ENCODE measurements around the gene BTBD1. TPM values are rescaled to one million over a fixed set of nuclear protein-coding genes. Genes with fewer than 3 reads are reported as not detected.
A peak's percentile ranks its signal among the peaks of the same experiment; 100 is the strongest.

The BTBD1 gene
- 37.0 TPM for polyA plus RNA-seq (2012; ENCODE audit: insufficient read depth, insufficient read length, low read depth)

DNA sequence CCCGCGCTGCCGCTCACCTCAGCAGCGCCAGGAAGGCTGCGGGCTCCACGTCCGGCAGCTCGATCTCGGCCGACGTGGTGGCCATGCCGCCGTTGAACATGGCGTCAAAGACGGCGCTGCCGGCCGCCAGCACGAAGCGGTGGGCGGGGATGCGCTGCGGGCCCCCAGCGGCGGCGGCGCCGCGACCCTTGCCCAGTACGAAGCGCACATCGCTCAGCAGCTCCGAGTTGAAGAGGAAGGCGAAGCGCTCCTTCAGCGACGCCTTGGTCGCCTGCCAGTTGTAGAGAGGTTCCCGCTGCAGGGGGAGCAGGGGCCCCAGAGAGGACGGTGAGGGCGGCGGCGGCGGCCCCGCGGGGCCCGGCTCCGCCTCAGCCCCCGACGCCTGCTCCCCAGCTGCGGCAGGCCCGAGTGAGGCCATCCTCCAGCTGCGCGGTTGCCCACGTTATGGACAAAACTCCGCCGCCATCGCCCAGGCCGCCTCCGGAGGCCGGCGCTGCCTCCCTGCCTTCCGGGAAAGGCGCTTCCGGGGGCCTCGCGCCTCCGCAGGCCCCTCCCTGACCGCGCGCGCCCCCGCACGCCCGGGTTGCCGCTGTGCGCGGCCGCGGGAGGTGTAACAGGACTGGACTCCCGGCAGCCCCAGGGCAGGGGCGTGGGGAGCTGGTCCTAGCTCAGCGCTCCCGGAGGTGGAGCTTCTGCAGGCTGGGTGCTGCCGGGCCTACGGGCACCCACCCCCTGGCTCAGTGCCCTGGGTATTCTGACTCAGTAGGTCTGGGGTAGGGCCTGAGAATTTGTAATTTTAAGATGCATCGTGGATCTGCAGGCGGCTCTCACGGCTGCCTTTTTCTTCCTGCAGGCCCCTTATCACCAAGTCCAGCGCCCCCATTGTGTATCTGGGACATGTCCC lies at the start of gene BTBD1:
Gene BTBD1 (minus strand): TSS at position 519 of the 904 bp plus-strand sequence. CDS start 101 bp downstream, at position 418.
- Histone ChIP-seq H3K36me3 (peaks cover 21% of the 10 kb centered on the region), H3K9me3 (peaks cover 6% of the 10 kb centered on the region), H3K4me3 (ENCODE audit: low read depth, low read length) (peak within 1 kb of the TSS; percentile 100), H3K4me1 (no peaks in the 10 kb centered on the region), H3K27me3 (no peaks in the 10 kb centered on the region)
- peak; percentile 96 for DNase-seq
- TF ChIP-seq, protein P1, sequence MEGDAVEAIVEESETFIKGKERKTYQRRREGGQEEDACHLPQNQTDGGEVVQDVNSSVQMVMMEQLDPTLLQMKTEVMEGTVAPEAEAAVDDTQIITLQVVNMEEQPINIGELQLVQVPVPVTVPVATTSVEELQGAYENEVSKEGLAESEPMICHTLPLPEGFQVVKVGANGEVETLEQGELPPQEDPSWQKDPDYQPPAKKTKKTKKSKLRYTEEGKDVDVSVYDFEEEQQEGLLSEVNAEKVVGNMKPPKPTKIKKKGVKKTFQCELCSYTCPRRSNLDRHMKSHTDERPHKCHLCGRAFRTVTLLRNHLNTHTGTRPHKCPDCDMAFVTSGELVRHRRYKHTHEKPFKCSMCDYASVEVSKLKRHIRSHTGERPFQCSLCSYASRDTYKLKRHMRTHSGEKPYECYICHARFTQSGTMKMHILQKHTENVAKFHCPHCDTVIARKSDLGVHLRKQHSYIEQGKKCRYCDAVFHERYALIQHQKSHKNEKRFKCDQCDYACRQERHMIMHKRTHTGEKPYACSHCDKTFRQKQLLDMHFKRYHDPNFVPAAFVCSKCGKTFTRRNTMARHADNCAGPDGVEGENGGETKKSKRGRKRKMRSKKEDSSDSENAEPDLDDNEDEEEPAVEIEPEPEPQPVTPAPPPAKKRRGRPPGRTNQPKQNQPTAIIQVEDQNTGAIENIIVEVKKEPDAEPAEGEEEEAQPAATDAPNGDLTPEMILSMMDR (IDR thresholded peaks at IDR 0.05; ENCODE audit: low read depth, low read length): 0 out of 2 replicates have a peak, but pooled peaks have one; percentile 13

DNA sequence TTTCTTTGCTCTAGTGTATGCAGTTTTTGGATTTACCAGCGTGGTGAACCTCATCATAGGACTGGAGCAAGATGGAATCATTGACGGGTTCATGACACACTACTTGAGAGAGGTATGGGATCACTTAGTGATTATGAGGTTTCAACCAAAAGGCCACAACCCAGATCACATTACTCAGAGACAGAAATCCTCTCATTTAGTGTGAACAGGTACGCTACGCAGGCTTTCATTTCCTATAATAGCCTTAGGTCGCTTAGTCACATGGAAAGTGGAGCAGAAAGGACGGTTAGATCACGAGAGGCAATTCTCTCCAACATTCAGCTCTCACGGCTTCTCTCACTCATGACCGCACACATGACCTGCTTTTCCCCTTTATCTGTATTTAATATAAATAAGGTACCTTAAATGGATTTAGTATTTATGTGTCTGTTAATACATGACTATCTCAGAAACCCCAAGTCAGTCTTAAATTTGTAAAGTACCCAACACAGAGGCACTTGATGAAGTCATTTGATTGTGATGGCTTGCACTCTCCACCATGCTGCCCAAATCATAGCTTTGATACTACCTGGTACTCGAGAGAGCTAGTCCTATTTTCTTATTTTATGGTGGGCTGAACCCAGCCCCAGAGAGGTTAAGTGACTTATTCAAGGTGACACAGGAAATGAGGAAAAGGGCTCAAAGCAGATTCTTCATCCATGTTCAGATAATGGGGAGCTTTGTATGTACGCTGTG lies 48.9 kb upstream of the BTBD1 start:
- Histone ChIP-seq H3K27me3 (no peaks in the 10 kb centered on the region), H3K9me3 (no peaks in the 10 kb centered on the region), H3K4me3 (ENCODE audit: low read depth, low read length) (no peak overlapping the region), H3K36me3 (no peaks in the 10 kb centered on the region), H3K4me1 (no peaks in the 10 kb centered on the region; the same call in 1 of the 2 replicates)
- no peak for DNase-seq
- TF ChIP-seq, protein P1 (IDR thresholded peaks at IDR 0.05; ENCODE audit: low read depth, low read length): no peak

DNA sequence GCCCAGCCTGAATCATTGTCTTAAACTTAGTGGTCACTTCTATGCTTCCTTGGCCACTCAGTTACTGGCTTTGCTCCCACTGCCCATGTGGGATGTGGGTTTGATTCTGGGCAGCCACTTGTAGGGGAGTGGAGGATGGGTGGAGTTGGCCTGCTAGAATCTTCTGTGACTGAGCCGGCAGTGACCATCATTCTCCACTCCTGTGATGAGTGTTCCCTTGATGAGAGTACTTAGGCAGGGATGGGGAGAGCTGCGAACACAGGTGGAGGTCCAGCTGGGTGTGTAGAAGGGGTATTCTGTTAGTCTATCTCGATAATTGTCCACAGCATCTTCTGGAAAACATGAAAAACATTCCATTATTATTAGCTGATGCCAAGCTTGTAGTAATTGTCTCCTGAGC lies 48.4 kb upstream of the BTBD1 start:
- H3K4me1 ChIP-seq: no peaks in the 10 kb centered on the region; the same call in 1 of the 2 replicates
- no peak for DNase-seq
- TF ChIP-seq, protein P1 (IDR thresholded peaks at IDR 0.05; ENCODE audit: low read depth, low read length): no peak

DNA sequence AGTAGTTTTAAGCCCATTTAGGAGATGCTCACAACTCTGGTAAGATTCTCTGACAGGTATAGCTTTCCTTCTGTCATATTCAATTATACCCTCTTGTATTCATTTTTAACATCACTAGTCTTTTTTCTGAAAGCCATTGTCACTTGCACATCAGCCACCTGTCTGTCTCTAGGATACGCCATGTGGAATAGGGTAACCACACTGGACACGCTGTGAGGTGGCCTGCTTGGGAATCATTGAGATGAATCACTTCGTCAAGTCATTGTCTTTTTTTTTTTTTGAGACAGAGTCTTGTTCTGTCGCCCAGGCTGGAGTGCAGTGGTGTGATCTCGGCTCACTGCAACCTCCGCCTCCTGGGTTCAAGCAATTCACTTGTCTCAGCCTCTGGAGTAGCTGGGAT lies 47.8 kb upstream of the BTBD1 start:
- no peak for DNase-seq
- Histone ChIP-seq H3K9me3 (no peaks in the 10 kb centered on the region), H3K4me1 (no peaks in the 10 kb centered on the region; the same call in 1 of the 2 replicates), H3K27me3 (no peaks in the 10 kb centered on the region), H3K36me3 (no peaks in the 10 kb centered on the region), H3K4me3 (ENCODE audit: low read depth, low read length) (no peak overlapping the region)
- TF ChIP-seq, protein P1 (IDR thresholded peaks at IDR 0.05; ENCODE audit: low read depth, low read length): no peak

More for the DNA sequence above, 48.4 kb upstream of the BTBD1 start:
- no peaks in the 10 kb centered on the region for H3K9me3 ChIP-seq
- H3K4me3 ChIP-seq (ENCODE audit: low read depth, low read length): no peak overlapping the region
- no peaks in the 10 kb centered on the region for H3K27me3 ChIP-seq
- H3K36me3 ChIP-seq: no peaks in the 10 kb centered on the region

DNA sequence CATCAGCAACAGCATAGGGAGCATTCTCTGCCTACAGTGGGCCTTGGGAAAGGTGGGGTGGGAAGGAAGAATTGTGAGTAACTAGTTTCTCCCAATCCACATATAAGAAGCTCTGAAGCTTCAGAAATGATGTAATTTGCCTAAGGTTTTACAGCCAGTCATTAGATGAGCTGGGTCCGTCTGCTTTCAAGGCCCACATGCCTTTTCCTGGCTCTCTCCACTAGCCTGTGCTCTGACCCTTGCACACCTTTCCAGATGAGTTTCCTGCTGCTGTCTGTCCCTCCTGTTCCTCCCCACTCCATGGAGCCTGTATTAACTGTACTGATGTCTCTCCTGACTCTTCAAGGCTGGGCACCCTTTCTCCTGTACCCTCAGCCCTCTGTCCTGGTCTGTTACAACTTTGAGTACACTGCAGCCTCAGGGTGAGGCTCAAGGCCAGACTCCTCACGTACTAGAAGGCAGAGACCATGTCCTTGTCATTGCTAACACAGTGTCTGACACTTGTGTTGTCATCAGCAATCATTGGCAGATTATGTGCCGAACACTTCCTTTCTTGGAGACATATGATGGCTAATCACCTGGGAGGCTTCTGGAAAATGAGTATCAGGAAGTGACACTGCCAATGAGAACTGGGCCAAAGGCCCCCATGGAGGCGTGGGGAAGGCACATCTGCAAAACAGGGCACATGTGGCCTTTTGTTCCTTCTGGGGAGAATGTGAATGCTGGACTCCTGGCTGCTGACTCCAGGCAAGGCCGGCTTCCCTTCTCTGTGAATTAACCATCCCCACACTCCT lies 47.0 kb upstream of the BTBD1 start:
- no peaks in the 10 kb centered on the region for H3K9me3 ChIP-seq
- no peak for DNase-seq
- no peaks in the 10 kb centered on the region for H3K36me3 ChIP-seq
- no peak overlapping the region for H3K4me3 ChIP-seq (ENCODE audit: low read depth, low read length)
- H3K4me1 ChIP-seq: no peaks in the 10 kb centered on the region; the same call in 1 of the 2 replicates
- H3K27me3 ChIP-seq: no peaks in the 10 kb centered on the region
- TF ChIP-seq, protein P1 (IDR thresholded peaks at IDR 0.05; ENCODE audit: low read depth, low read length): no peak
